ENCODE results near the gene SLC13A3. TPM values are rescaled to one million over a fixed set of nuclear protein-coding genes. Genes with fewer than 3 reads are reported as not detected.

SLC13A3 gene
- total RNA-seq, 4 donors from 2014 or later: 0.62 to 1.6 (median 0.80) TPM

GRCh38 chr20:46624946-46625345, 26.3 kb downstream of the SLC13A3 start:
- no peak for ATAC-seq
- TF ChIP-seq EP300 (IDR thresholded peaks at IDR 0.05) (no peak), POLR2A (IDR thresholded peaks at IDR 0.05) (no peak), POLR2AphosphoS5 (IDR thresholded peaks at IDR 0.05) (no peak)
- TF ChIP-seq, protein P1, sequence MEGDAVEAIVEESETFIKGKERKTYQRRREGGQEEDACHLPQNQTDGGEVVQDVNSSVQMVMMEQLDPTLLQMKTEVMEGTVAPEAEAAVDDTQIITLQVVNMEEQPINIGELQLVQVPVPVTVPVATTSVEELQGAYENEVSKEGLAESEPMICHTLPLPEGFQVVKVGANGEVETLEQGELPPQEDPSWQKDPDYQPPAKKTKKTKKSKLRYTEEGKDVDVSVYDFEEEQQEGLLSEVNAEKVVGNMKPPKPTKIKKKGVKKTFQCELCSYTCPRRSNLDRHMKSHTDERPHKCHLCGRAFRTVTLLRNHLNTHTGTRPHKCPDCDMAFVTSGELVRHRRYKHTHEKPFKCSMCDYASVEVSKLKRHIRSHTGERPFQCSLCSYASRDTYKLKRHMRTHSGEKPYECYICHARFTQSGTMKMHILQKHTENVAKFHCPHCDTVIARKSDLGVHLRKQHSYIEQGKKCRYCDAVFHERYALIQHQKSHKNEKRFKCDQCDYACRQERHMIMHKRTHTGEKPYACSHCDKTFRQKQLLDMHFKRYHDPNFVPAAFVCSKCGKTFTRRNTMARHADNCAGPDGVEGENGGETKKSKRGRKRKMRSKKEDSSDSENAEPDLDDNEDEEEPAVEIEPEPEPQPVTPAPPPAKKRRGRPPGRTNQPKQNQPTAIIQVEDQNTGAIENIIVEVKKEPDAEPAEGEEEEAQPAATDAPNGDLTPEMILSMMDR (IDR thresholded peaks at IDR 0.05): no peak

DNA sequence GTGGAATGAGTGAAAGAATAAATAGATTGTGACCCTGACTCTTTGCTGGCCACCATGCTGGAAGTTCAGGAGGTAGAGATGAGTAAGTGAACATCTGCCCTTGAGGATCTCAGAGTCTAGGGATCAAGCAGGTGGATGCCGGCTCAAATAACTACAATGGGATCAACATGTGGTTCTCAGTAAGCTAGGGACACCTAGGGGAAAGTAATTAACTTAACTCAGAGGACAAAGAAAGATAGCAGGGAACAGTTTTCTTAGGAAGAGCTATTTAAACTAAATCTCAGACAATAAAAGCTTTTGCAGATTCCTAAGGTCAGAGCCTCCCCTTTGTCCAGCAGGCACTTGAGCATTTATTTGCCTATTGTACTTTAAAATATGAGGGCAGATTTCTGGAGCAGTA, 29.1 kb downstream of the SLC13A3 start:
- Histone ChIP-seq H3K27ac (no peak overlapping the region), H3K27me3 (no peaks in the 10 kb centered on the region), H3K4me3 (no peak overlapping the region), H3K9me3 (peaks cover 0 to 23% (median 0%) of the 10 kb centered on the region in 3 donors), H3K36me3 (no peaks in the 10 kb centered on the region), H3K4me1 (no peaks in the 10 kb centered on the region)
- WGBS, 2 donors (ENCODE audit: low coverage in 1 of 2): 50 to 80% methylated on average over 1 of the region's 1 CpG
- ATAC-seq: no peak
- TF ChIP-seq POLR2A (IDR thresholded peaks at IDR 0.05) (no peak), EP300 (IDR thresholded peaks at IDR 0.05) (no peak)

More at GRCh38 chr20:46624946-46625345, 26.3 kb downstream of the SLC13A3 start:
- no peak overlapping the region for H3K4me3 ChIP-seq
- WGBS, 2 donors (ENCODE audit: low coverage in 1 of 2): 67 to 90% methylated on average over 1 of the region's 2 CpGs
- no peaks in the 10 kb centered on the region for H3K36me3 ChIP-seq
- no peaks in the 10 kb centered on the region for H3K27me3 ChIP-seq
- H3K4me1 ChIP-seq: no peaks in the 10 kb centered on the region
- no peak overlapping the region for H3K27ac ChIP-seq
- H3K9me3 ChIP-seq: peaks cover 0 to 43% (median 0%) of the 10 kb centered on the region in 3 donors

DNA sequence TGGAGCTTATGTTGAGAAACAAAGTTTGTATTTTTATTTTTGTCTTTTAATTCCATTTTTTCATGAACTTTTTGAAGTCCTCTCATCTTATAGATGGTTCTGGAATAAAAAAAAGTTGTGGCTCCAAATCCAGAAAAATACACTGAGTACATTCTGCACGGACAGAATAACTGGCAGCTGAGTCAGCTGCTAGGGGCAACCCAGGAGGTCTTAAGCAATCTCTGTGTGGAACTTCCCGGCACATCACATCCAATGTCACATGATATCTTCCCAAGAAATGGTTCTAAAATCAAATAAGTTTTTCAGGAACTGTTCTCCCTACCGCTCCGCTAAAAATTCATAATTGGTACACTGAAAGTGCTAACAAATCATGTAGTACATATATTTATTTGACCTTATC, 29.8 kb downstream of the SLC13A3 start:
- WGBS, 2 donors (ENCODE audit: low coverage in 1 of 2): 75 to 80% methylated on average over 3 to 4 of the region's 4 CpGs
- TF ChIP-seq, protein P1 (IDR thresholded peaks at IDR 0.05): no peak
- no peak for TF ChIP-seq POLR2A (IDR thresholded peaks at IDR 0.05)
- no peak for TF ChIP-seq POLR2AphosphoS5 (IDR thresholded peaks at IDR 0.05)
- TF ChIP-seq EP300 (IDR thresholded peaks at IDR 0.05): no peak
- ATAC-seq: no peak

DNA sequence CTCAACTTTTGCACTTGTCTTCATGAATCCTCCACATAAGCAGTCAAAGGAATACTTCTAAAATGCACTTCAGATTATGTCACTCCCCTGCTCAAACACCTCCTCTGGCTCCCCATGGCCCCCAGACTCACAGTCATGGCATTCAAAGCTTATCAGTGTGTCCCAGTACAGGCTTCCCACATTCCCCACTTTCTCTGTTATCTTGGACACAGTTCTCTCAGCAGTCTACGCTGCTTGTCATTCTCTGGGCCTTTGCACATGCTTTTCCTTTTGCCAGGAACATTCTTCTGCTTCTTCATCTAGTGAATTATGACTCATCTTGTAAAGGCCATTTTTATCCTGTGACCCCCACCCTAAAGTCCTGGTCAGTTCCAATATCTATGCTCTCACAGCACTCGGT, 31.8 kb downstream of the SLC13A3 start:
- Histone ChIP-seq H3K27ac (no peak overlapping the region), H3K4me1 (no peaks in the 10 kb centered on the region), H3K4me3 (no peak overlapping the region), H3K9me3 (peaks cover 0 to 7% (median 0%) of the 10 kb centered on the region in 3 donors), H3K27me3 (peaks cover 6% of the 10 kb centered on the region), H3K36me3 (no peaks in the 10 kb centered on the region)
- ATAC-seq: no peak
- 84 to 100% methylated on average over 1 to 2 of the region's 2 CpGs for WGBS, 2 donors (ENCODE audit: low coverage in 1 of 2)
- TF ChIP-seq, protein P1 (IDR thresholded peaks at IDR 0.05): no peak
- TF ChIP-seq EP300 (IDR thresholded peaks at IDR 0.05) (no peak), POLR2AphosphoS5 (IDR thresholded peaks at IDR 0.05) (no peak), POLR2A (IDR thresholded peaks at IDR 0.05) (no peak)

More for the DNA sequence above, 29.8 kb downstream of the SLC13A3 start:
- Histone ChIP-seq H3K36me3 (no peaks in the 10 kb centered on the region), H3K27ac (no peak overlapping the region), H3K4me1 (no peaks in the 10 kb centered on the region), H3K9me3 (peaks cover 0 to 18% (median 0%) of the 10 kb centered on the region in 3 donors), H3K27me3 (no peaks in the 10 kb centered on the region), H3K4me3 (no peak overlapping the region)

- WGBS, 2 donors (ENCODE audit: low coverage in 1 of 2): 78 to 90% methylated on average over 3 to 6 of the region's 7 CpGs
- no peak for ATAC-seq
- TF ChIP-seq EP300 (IDR thresholded peaks at IDR 0.05): no peak
- TF ChIP-seq, protein P1 (IDR thresholded peaks at IDR 0.05): no peak
- TF ChIP-seq POLR2A (IDR thresholded peaks at IDR 0.05): no peak
- no peak for TF ChIP-seq POLR2AphosphoS5 (IDR thresholded peaks at IDR 0.05)
These were observed 32.8 kb downstream of the SLC13A3 start for GRCh38 chr20:46618316-46619100.

More at GRCh38 chr20:46618316-46619100, 32.8 kb downstream of the SLC13A3 start:
- Histone ChIP-seq H3K4me1 (no peaks in the 10 kb centered on the region), H3K4me3 (no peak overlapping the region), H3K27ac (no peak overlapping the region), H3K9me3 (no peaks in the 10 kb centered on the region), H3K36me3 (no peaks in the 10 kb centered on the region), H3K27me3 (peaks cover 6% of the 10 kb centered on the region)

Data from gastroesophageal sphincter (tissue), 4 donors.